ENCODE results near the gene MYF5. TPM values are rescaled to one million over a fixed set of nuclear protein-coding genes. Genes with fewer than 3 reads are reported as not detected.

MYF5 gene
- total RNA-seq, 1 donor from 2014 or later: not detected

DNA sequence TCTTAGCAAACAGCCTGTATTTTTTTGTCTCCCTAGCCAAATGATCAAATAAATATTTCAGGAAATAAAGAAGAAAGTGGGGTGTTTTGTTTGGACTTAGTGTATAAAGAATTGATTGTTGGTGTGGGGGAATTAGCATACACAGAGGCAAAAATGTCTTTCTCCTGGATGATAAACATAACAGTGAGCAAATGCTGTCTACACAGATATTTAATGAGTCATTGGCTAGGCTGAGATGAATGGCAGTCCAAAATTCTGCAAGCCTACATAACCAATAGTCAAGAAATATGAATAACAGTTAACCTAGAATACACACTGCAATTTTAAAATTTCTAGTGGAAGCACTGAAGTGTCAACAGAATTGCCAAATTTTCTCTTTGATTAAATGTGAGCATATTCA is 35.8 kb downstream of the MYF5 start:
- Mint-ChIP-seq H3K36me3 (ENCODE audit: low read depth, unreplicated experiment) (no peaks in the 10 kb centered on the region), H3K9me3 (ENCODE audit: unreplicated experiment) (no peaks in the 10 kb centered on the region), H3K27ac (ENCODE audit: unreplicated experiment) (no peak overlapping the region), H3K4me1 (ENCODE audit: unreplicated experiment) (no peaks in the 10 kb centered on the region), H3K27me3 (ENCODE audit: unreplicated experiment) (no peaks in the 10 kb centered on the region), H3K4me3 (ENCODE audit: unreplicated experiment) (no peak overlapping the region)
- TF ChIP-seq, protein P1, sequence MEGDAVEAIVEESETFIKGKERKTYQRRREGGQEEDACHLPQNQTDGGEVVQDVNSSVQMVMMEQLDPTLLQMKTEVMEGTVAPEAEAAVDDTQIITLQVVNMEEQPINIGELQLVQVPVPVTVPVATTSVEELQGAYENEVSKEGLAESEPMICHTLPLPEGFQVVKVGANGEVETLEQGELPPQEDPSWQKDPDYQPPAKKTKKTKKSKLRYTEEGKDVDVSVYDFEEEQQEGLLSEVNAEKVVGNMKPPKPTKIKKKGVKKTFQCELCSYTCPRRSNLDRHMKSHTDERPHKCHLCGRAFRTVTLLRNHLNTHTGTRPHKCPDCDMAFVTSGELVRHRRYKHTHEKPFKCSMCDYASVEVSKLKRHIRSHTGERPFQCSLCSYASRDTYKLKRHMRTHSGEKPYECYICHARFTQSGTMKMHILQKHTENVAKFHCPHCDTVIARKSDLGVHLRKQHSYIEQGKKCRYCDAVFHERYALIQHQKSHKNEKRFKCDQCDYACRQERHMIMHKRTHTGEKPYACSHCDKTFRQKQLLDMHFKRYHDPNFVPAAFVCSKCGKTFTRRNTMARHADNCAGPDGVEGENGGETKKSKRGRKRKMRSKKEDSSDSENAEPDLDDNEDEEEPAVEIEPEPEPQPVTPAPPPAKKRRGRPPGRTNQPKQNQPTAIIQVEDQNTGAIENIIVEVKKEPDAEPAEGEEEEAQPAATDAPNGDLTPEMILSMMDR (IDR thresholded peaks at IDR 0.05; ENCODE audit: unreplicated experiment): no peak
- DNase-seq (ENCODE audit: low spot score): no peak

- H3K27me3 Mint-ChIP-seq (ENCODE audit: unreplicated experiment): no peaks in the 10 kb centered on the region
- TF ChIP-seq, protein P1 (IDR thresholded peaks at IDR 0.05; ENCODE audit: unreplicated experiment): no peak
- no peak for DNase-seq (ENCODE audit: low spot score)
- H3K9me3 Mint-ChIP-seq (ENCODE audit: unreplicated experiment): no peaks in the 10 kb centered on the region
- no peak overlapping the region for H3K4me3 Mint-ChIP-seq (ENCODE audit: unreplicated experiment)
- H3K4me1 Mint-ChIP-seq (ENCODE audit: unreplicated experiment): no peaks in the 10 kb centered on the region
- no peak overlapping the region for H3K27ac Mint-ChIP-seq (ENCODE audit: unreplicated experiment)
- no peaks in the 10 kb centered on the region for H3K36me3 Mint-ChIP-seq (ENCODE audit: low read depth, unreplicated experiment)
Measured at GRCh38 chr12:80754274-80754673, 37.6 kb downstream of the MYF5 start.

GRCh38 chr12:80756875-80757274 is 40.2 kb downstream of the MYF5 start:
- H3K27me3 Mint-ChIP-seq (ENCODE audit: unreplicated experiment): no peaks in the 10 kb centered on the region

GRCh38 chr12:80761838-80762237 is 45.1 kb downstream of the MYF5 start:
- no peaks in the 10 kb centered on the region for H3K9me3 Mint-ChIP-seq (ENCODE audit: unreplicated experiment)
- no peaks in the 10 kb centered on the region for H3K27me3 Mint-ChIP-seq (ENCODE audit: unreplicated experiment)
- TF ChIP-seq, protein P1 (IDR thresholded peaks at IDR 0.05; ENCODE audit: unreplicated experiment): no peak
- H3K27ac Mint-ChIP-seq (ENCODE audit: unreplicated experiment): no peak overlapping the region
- H3K36me3 Mint-ChIP-seq (ENCODE audit: low read depth, unreplicated experiment): no peaks in the 10 kb centered on the region
- no peak for DNase-seq (ENCODE audit: low spot score)
- H3K4me3 Mint-ChIP-seq (ENCODE audit: unreplicated experiment): no peak overlapping the region
- no peaks in the 10 kb centered on the region for H3K4me1 Mint-ChIP-seq (ENCODE audit: unreplicated experiment)

More at GRCh38 chr12:80756875-80757274, 40.2 kb downstream of the MYF5 start:
- H3K36me3 Mint-ChIP-seq (ENCODE audit: low read depth, unreplicated experiment): no peaks in the 10 kb centered on the region
- TF ChIP-seq, protein P1 (IDR thresholded peaks at IDR 0.05; ENCODE audit: unreplicated experiment): no peak
- H3K27ac Mint-ChIP-seq (ENCODE audit: unreplicated experiment): no peak overlapping the region
- no peak for DNase-seq (ENCODE audit: low spot score)
- no peaks in the 10 kb centered on the region for H3K4me1 Mint-ChIP-seq (ENCODE audit: unreplicated experiment)
- no peaks in the 10 kb centered on the region for H3K9me3 Mint-ChIP-seq (ENCODE audit: unreplicated experiment)
- no peak overlapping the region for H3K4me3 Mint-ChIP-seq (ENCODE audit: unreplicated experiment)

GRCh38 chr12:80763874-80764273 is 47.2 kb downstream of the MYF5 start:
- TF ChIP-seq, protein P1 (IDR thresholded peaks at IDR 0.05; ENCODE audit: unreplicated experiment): peak; percentile 88
- H3K9me3 Mint-ChIP-seq (ENCODE audit: unreplicated experiment): no peaks in the 10 kb centered on the region
- H3K27me3 Mint-ChIP-seq (ENCODE audit: unreplicated experiment): no peaks in the 10 kb centered on the region
- H3K36me3 Mint-ChIP-seq (ENCODE audit: low read depth, unreplicated experiment): no peaks in the 10 kb centered on the region
- H3K4me3 Mint-ChIP-seq (ENCODE audit: unreplicated experiment): no peak overlapping the region
- H3K4me1 Mint-ChIP-seq (ENCODE audit: unreplicated experiment): no peaks in the 10 kb centered on the region
- H3K27ac Mint-ChIP-seq (ENCODE audit: unreplicated experiment): no peak overlapping the region
- DNase-seq (ENCODE audit: low spot score): peak; percentile 34
